HCT116 (cell line): ENCODE results near the gene ZNF76.

ENCODE experiments used
- CTCF ChIP-seq, 3 experiments: fragments of 200-600 bp in 1 of 3; sonication (generic) in 1 of 3; IDR thresholded peaks in 2 of 3; conservative IDR thresholded peaks in 1 of 3; 2 replicates each; pipeline ENCODE4 v1.5.1; 2012 to 2017; ENCODE audit warnings: low read depth in 2 of 3, low read length in 2 of 3, antibody characterized with exemption in 1 of 3, borderline replicate concordance in 1 of 3, control low read depth in 1 of 3, mild to moderate bottlenecking in 1 of 3, mixed read lengths in 1 of 3, mixed run types in 1 of 3, moderate library complexity in 1 of 3; ENCODE audit not compliant: insufficient read depth in 1 of 3
- ELF1 ChIP-seq: IDR thresholded peaks from 2 replicates; pipeline ENCODE4 v1.6.1; 2012; ENCODE audit warnings: low read depth, borderline replicate concordance
- EZH2 ChIP-seq: fragments of 200-600 bp; sonication (generic); IDR thresholded peaks from 2 replicates; pipeline ENCODE4 v1.6.1; 2017; ENCODE audit warnings: antibody characterized with exemption, mixed run types
- EZH2phosphoT487 ChIP-seq: fragments of 200-600 bp; IDR thresholded peaks from 2 replicates; pipeline ENCODE4 v1.6.1; 2018; ENCODE audit warnings: antibody characterized with exemption, borderline replicate concordance
- FOSL1 ChIP-seq: IDR thresholded peaks from 2 replicates; pipeline ENCODE4 v1.6.1; 2012; ENCODE audit warnings: low read depth
- POLR2A ChIP-seq: IDR thresholded peaks from 2 replicates; pipeline ENCODE4 v1.7.0; 2011; ENCODE audit warnings: borderline replicate concordance; ENCODE audit not compliant: insufficient read depth, insufficient read length; ENCODE audit errors: extremely low read depth
- POLR2AphosphoS5 ChIP-seq: IDR thresholded peaks from 2 replicates; pipeline ENCODE4 v1.6.1; 2011; ENCODE audit warnings: mild to moderate bottlenecking, low read depth, low read length, moderate library complexity
- RAD21 ChIP-seq: IDR thresholded peaks from 2 replicates; pipeline ENCODE4 v1.6.1; 2012; ENCODE audit warnings: low read depth, mild to moderate bottlenecking
- REST ChIP-seq: IDR thresholded peaks from 2 replicates; pipeline ENCODE4 v1.6.1; 2012; ENCODE audit warnings: low read depth
- SP1 ChIP-seq: IDR thresholded peaks from 2 replicates; pipeline ENCODE4 v1.6.1; 2012; ENCODE audit warnings: low read depth
- SRF ChIP-seq: IDR thresholded peaks from 2 replicates; pipeline ENCODE4 v1.6.1; 2012; ENCODE audit warnings: low read depth
- YY1 ChIP-seq: IDR thresholded peaks from 2 replicates; pipeline ENCODE4 v1.6.1; 2011; ENCODE audit warnings: low read length, low read depth, moderate library complexity, mild to moderate bottlenecking; ENCODE audit not compliant: insufficient replicate concordance; ENCODE audit errors: extremely low read depth
- ZNF274 ChIP-seq: fragments of 200-500 bp; sonication (Bioruptor generic); IDR thresholded peaks from 2 replicates; pipeline ENCODE4 v1.6.1; 2014; ENCODE audit warnings: mild to moderate bottlenecking, low read depth, low read length, inconsistent platforms
- TF ChIP-seq, protein P1 (sequence below): IDR thresholded peaks from 2 replicates; pipeline ENCODE4 v1.6.1; 2012

DNA sequence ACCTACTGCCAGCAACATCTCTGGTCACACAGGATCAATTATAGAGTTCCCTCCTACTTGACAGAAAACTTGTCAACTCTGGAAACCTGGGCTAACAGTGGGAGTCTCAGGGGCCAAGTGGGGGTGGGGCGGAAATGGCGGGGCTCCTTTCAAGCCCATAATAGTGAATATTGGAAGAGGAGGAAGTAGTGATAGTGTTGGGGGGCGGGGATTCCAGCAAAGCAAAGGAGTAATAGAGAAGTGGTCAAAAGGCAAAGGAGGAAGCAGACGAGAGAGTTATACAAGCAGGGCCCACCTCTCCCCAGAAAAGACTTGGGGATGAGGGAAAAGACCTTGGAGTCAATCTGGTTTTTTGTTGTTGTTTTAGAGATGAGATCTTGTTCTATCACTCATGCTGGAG is 40.1 kb downstream of the ZNF76 start:
- TF ChIP-seq CTCF (IDR thresholded peaks at IDR 0.05 in 2 of 3, conservative IDR thresholded peaks at IDR 0.05 in 1 of 3; ENCODE audit: borderline replicate concordance in 1 of 3, insufficient read depth in 1 of 3, low read depth in 2 of 3, low read length in 2 of 3) (no peak), POLR2AphosphoS5 (no peak), EZH2 (no peak), POLR2A (no peak), REST (no peak), YY1 (no peak), SP1 (no peak), FOSL1 (no peak), RAD21 (no peak), ELF1 (no peak), ZNF274 (no peak), SRF (no peak), EZH2phosphoT487 (no peak)
- TF ChIP-seq, protein P1, sequence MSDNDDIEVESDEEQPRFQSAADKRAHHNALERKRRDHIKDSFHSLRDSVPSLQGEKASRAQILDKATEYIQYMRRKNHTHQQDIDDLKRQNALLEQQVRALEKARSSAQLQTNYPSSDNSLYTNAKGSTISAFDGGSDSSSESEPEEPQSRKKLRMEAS = no peak
